ENCODE results near the gene B4GAT1. TPM values are rescaled to one million over a fixed set of nuclear protein-coding genes. Genes with fewer than 3 reads are reported as not detected.

B4GAT1 gene
- total RNA-seq, 1 experiment from 2014 or later = 6.7 TPM

DNA sequence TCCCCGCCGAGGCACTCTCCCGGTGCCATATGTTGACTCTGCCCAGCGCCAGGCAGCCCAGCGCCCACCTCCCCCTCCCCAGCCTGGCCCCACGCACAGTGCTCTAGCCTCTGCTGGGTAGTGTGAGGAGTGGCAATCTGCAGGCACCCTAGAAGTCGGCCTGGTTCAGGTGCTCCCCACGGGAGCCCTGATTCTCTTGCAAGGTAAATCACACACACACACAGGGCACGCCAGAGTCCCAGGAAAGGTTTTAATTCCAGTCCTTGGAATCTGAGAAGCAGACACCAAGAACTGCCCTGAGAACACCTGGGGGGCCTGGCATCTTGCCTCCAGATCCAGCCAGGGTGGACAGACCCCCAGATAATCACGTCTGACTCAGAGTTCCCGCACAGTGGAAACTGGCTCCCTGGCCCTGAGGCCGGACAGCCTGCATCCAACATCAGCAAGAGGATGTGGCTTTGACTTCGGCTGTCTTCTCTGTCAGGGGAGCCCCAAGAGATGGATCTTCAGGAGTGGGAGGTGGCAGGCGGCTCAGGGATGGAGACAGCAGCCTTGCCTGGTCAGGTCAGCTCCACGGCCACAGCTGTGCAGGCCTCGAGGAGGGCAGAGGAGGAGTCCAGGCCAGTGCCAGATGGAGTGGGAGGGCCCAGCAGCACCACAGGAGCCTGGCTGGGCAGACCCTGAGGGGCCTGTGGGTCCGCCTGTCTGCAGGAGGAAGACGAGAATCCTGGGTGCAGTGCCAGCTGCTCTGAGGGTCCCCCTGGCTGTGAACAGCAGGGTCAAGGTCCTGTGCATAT, 10.1 kb downstream of the B4GAT1 start:
- TF ChIP-seq, protein P1, sequence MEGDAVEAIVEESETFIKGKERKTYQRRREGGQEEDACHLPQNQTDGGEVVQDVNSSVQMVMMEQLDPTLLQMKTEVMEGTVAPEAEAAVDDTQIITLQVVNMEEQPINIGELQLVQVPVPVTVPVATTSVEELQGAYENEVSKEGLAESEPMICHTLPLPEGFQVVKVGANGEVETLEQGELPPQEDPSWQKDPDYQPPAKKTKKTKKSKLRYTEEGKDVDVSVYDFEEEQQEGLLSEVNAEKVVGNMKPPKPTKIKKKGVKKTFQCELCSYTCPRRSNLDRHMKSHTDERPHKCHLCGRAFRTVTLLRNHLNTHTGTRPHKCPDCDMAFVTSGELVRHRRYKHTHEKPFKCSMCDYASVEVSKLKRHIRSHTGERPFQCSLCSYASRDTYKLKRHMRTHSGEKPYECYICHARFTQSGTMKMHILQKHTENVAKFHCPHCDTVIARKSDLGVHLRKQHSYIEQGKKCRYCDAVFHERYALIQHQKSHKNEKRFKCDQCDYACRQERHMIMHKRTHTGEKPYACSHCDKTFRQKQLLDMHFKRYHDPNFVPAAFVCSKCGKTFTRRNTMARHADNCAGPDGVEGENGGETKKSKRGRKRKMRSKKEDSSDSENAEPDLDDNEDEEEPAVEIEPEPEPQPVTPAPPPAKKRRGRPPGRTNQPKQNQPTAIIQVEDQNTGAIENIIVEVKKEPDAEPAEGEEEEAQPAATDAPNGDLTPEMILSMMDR (IDR thresholded peaks at IDR 0.05; ENCODE audit: unreplicated experiment) = no peak
- no peaks in the 10 kb centered on the region for H3K9me3 Mint-ChIP-seq (ENCODE audit: unreplicated experiment)
- ChIA-PET POLR2A (interaction anchor here (0.7 to 2.9 kb wide), 11 partner anchors 8 to 285 kb away, joined by 3 to 73 read pairs (median 5); partner anchors contain the start of genes B4GAT1, BRMS1, CD248 and SF3B2), CTCF (interaction anchor here (0.5 to 6.0 kb wide), 7 partner anchors 8 to 55 kb away, joined by 3 to 48 read pairs (median 7); partner anchors contain the start of gene BRMS1)
- H3K4me3 Mint-ChIP-seq (ENCODE audit: unreplicated experiment) = peak overlapping the region; percentile 89
- peaks cover 32% of the 10 kb centered on the region for H3K4me1 Mint-ChIP-seq (ENCODE audit: insufficient read depth, unreplicated experiment)
- H3K27ac Mint-ChIP-seq (ENCODE audit: low read depth, unreplicated experiment) = peak overlapping the region; percentile 95
- no TSS peak for BruUV-seq (replicated peaks)
- no peak for DNase-seq (ENCODE audit: unreplicated experiment)
- no peaks in the 10 kb centered on the region for H3K27me3 Mint-ChIP-seq (ENCODE audit: insufficient read depth, unreplicated experiment)
- intact Hi-C loops (cut with micrococcal nuclease) = no loop called here
- peaks cover 62% of the 10 kb centered on the region for H3K36me3 Mint-ChIP-seq (ENCODE audit: insufficient read depth, unreplicated experiment)

DNA sequence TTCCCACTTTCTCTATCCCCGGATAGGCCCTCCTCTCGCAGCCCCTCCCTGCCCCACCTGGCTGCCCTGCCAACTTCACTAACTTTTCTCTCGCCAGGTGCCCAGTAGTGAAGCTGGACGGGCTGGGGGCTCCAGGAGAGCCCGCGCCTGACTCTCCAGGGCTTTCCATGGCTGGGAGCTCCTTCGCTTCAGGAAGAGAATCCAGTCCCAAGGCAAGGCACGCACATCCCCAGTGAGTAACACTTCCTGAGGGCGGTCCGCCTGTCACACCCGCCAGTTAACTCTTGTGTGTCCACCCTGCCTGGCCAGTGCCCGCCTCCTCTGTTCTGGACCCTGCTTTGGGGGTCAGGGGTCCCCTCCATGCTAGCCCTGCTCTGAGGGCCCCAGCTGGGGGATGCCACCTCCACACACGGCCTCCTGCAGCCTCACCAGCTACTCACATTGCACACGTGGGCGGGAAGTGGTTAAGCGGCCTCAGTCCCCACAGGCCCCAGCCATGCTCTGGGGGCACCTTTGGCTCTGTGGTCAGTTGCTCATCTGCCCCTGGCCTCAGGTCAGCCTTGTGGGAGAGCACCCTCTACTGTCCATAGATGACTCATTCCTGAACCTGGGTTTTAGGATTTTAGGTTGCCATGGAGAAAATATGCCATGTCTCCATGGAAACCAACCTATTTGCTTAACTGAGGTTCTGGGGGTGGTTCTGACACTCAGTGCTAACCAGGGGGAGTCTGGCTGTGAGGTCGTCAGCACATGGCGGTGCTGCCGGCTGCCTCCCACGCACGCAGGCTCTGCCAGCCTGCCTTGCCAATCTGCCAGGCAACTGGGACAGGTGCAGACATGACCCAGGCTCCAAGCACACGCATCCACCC, 11.0 kb downstream of the B4GAT1 start, which contains the start of gene RIN1:
Gene RIN1, minus strand, starts transcription at position 201 of the 869 bp plus-strand sequence. Its CDS starts 32 bp downstream, at position 169.
- CTCF ChIA-PET = interaction anchor here (0.6 to 6.0 kb wide), 7 partner anchors 9 to 116 kb away, joined by 3 to 48 read pairs (median 4); partner anchors contain the start of gene BRMS1
- TF ChIP-seq, protein P1 (IDR thresholded peaks at IDR 0.05; ENCODE audit: unreplicated experiment) = no peak
- POLR2A ChIA-PET = interaction anchor here (0.6 to 4.1 kb wide), 16 partner anchors 9 to 1000 kb away, joined by 3 to 73 read pairs (median 5); partner anchors contain the start of genes B4GAT1, BRMS1, CD248 and SF3B2
- no TSS peak for BruUV-seq (replicated peaks)
- peak within 1 kb of the TSS; percentile 95 for H3K27ac Mint-ChIP-seq (ENCODE audit: low read depth, unreplicated experiment)
- H3K4me3 Mint-ChIP-seq (ENCODE audit: unreplicated experiment) = peak within 1 kb of the TSS; percentile 89
- peaks cover 59% of the 10 kb centered on the region for H3K36me3 Mint-ChIP-seq (ENCODE audit: insufficient read depth, unreplicated experiment)
- H3K9me3 Mint-ChIP-seq (ENCODE audit: unreplicated experiment) = no peaks in the 10 kb centered on the region
- no peaks in the 10 kb centered on the region for H3K27me3 Mint-ChIP-seq (ENCODE audit: insufficient read depth, unreplicated experiment)
- intact Hi-C loops (cut with micrococcal nuclease) = loop anchor here (1.0 kb wide), 2 partner anchors 8 to 24 kb away; no protein-coding TSS in a partner anchor
- peak; percentile 96 for DNase-seq (ENCODE audit: unreplicated experiment)
- peaks cover 30% of the 10 kb centered on the region for H3K4me1 Mint-ChIP-seq (ENCODE audit: insufficient read depth, unreplicated experiment)

DNA sequence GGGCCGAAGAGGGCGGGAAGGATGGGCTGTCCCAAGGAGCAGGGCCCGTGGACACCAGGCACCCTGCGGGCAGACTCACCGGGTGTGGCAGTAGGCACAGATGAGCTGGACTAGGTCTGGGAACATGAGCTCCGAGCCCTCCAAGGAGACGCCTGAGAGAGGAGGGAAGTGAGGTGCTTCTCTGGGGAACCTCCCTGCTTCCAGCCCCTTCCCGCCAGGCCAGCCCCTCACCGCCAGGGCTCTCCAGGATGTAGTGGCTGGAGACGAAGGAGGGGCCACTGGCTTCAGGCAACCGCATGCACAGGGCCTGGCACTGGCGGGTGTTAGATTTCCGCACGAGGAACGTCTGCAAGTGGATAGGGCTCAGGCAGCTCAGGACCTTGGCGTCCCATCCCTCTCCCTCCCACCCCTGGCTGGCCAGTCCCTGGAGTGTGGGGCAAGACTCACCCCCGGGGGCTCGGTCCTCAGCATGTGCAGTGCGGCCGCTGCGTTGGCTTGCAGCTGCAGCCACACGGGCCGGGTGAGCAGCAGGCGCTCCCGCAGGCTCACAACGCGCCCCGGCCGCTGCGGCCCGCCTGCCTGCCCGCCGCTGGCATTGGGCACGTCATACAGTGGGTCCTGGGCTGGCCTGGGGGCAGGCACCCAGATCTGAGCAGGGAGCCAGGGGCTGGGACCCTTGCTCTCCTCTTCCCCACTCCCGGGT, 11.7 kb downstream of the B4GAT1 start:
- Mint-ChIP-seq H3K27me3 (ENCODE audit: insufficient read depth, unreplicated experiment) (no peaks in the 10 kb centered on the region), H3K36me3 (ENCODE audit: insufficient read depth, unreplicated experiment) (peaks cover 62% of the 10 kb centered on the region), H3K4me3 (ENCODE audit: unreplicated experiment) (peak overlapping the region; percentile 89), H3K9me3 (ENCODE audit: unreplicated experiment) (no peaks in the 10 kb centered on the region), H3K27ac (ENCODE audit: low read depth, unreplicated experiment) (peak overlapping the region; percentile 95), H3K4me1 (ENCODE audit: insufficient read depth, unreplicated experiment) (peaks cover 28% of the 10 kb centered on the region)
- TF ChIP-seq, protein P1 (IDR thresholded peaks at IDR 0.05; ENCODE audit: unreplicated experiment) = no peak
- POLR2A ChIA-PET = interaction anchor here (0.6 to 4.1 kb wide), 18 partner anchors 9 to 724 kb away, joined by 3 to 73 read pairs (median 5); partner anchors contain the start of genes B4GAT1, BRMS1, CD248 and SF3B2
- DNase-seq (ENCODE audit: unreplicated experiment) = peak; percentile 61
- TSS peak; percentile 26 for BruUV-seq (replicated peaks)
- intact Hi-C loops (cut with micrococcal nuclease) = loop anchor here (1.0 kb wide), 2 partner anchors 7 to 23 kb away; no protein-coding TSS in a partner anchor
- CTCF ChIA-PET = interaction anchor here (0.5 to 6.0 kb wide), 11 partner anchors 10 to 322 kb away, joined by 3 to 48 read pairs (median 4); partner anchors contain the start of gene BRMS1

Data from MCF 10A (cell line).